GM18502 (cell line): ENCODE measurements around the gene C4orf51.

Experiments
- ATAC-seq: cut with Tn5 transposase; IDR thresholded peaks from one replicate; pipeline ENCODE4 v1.9.1; 2021; ENCODE audit warnings: mild to moderate bottlenecking; ENCODE audit not compliant: unreplicated experiment, poor library complexity

Gene C4orf51

GRCh38 chr4:145703850-145704497 lies 24.0 kb downstream of the C4orf51 start:
- no peak for ATAC-seq

- ATAC-seq: peak; percentile 8
These were observed 29.4 kb downstream of the C4orf51 start for GRCh38 chr4:145709336-145709735.

GRCh38 chr4:145709843-145710242 lies 29.9 kb downstream of the C4orf51 start:
- ATAC-seq: peak; percentile 94

DNA sequence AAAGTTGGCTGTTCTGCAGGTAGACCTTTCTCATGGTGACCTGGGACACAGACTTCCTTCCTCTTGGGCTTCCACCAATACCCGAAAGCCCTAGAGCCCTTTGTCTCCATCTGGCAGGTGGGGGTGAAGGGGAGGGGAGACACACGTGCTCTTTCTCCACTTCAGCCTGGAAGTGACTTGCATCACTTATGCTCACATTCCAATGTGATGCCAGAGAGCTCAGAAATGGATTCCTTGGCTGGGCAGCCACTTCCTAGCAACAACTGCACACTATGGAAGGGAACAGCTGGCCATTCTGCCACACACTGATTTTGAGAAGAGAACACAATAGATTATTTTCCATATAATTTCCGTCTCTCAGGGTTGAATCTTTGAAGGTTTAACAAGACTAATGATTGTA lies 36.3 kb downstream of the C4orf51 start:
- ATAC-seq: no peak

DNA sequence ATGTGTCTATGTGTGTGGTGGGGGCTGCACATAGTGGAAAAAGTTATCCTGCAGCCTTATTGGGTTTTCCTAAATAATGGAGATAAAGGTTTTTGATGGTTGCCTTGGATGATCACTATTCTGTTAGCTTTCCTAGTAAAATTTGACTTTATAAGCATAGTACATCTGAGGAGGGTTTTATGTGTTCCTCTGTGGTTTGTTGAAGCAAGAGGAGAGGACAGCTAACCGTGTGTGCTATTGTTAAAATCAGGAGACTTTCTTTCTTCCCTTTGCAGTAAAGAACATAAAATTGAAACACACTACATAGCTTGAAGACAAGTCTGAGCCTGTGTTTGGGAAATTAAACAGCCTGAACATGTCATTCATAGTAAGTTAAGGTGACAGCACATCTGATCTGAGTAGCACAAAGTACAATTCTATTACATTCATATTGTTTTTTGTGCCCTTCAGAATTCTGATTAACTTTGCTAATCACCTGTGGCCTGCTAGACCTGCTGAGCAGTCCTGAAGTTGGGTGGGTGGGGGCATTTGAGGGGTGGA lies 36.8 kb downstream of the C4orf51 start:
- no peak for ATAC-seq

GRCh38 chr4:145719752-145720624 lies 40.0 kb downstream of the C4orf51 start:
- ATAC-seq: peak; percentile 84

GRCh38 chr4:145720656-145721055 lies 40.7 kb downstream of the C4orf51 start:
- peak; percentile 45 for ATAC-seq

DNA sequence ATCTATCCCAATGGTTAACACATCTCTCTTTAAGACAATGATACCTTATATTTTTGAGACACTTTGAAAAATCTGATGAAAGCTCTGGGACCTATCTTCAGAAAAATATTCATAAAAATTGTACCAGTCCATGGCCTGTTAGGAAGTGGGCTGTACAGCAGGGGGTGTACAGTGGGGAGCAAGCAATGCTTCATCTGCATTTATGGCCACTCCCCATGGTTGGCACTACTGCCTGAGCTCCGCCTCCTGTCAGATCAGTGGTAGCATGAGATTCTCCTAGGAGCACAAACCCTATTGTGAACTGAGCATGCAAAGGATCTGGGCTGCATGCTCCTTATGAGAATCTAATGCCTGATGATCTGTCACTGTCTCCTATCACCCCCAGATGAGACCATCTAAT lies 42.6 kb downstream of the C4orf51 start:
- no peak for ATAC-seq

GRCh38 chr4:145723336-145723735 lies 43.4 kb downstream of the C4orf51 start:
- ATAC-seq: no peak

DNA sequence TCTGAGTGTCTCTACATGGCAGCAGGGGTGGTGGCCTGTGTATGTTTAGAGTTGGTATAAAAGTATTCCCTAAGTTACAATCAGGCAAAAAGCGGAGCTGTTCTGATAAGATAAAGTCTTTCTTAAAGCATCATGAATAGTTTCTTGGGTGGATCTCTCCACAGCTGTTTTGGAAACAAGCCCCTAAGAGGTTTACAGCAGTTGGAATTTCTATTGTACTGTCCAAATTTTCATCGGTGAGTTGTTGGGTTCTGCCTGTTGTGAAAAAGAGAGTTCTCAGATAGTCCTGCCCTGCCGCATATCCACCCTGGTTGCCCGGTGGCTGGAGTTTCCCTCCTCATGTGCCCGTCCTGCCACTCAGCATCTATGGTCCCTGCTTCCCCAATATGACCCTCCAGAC lies 50.1 kb downstream of the C4orf51 start:
- no peak for ATAC-seq

GRCh38 chr4:145731028-145731427 lies 51.1 kb downstream of the C4orf51 start:
- no peak for ATAC-seq

- ATAC-seq: no peak
These were observed 52.3 kb downstream of the C4orf51 start for GRCh38 chr4:145732001-145732815.

GRCh38 chr4:145732895-145733880 lies 53.2 kb downstream of the C4orf51 start:
- peak; percentile 89 for ATAC-seq

GRCh38 chr4:145734031-145734430 lies 54.1 kb downstream of the C4orf51 start:
- ATAC-seq: no peak

DNA sequence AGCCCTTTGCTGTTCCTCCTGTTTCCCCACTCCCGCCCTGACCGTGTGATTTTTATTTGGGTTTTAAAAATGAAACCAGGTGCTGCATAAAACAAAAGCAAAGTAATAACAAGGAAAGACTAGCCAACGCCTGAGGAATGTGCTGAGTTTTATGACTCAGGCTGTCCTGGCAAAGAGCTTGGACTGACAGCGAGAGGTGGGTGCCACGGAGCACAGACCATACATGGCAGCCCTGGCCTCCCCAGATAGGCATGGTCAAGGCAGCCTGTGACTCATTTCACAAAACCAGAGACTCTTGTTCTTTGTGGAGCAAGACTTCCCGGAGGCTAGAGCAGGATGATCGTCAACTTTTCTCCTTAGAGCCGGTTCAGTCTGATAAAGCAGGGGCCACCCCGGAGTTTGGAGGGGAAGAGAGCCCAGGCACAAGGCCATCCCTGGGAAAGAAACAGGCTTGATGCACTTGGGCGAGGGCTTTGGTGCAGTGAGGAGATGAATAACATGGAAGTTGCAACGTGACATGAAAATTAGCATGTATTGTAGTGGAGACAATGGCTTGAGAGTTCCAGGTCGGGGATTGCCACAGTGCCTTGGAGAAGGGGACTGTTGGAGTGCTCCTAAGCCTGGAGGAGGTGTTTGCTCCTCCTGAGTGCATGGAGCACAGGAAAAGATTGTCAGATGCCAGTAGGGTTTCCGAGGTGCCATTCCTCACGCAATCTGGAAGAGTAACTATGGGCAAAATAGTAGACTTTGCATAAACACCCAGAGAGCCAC lies 54.8 kb downstream of the C4orf51 start:
- ATAC-seq: peak; percentile 55

DNA sequence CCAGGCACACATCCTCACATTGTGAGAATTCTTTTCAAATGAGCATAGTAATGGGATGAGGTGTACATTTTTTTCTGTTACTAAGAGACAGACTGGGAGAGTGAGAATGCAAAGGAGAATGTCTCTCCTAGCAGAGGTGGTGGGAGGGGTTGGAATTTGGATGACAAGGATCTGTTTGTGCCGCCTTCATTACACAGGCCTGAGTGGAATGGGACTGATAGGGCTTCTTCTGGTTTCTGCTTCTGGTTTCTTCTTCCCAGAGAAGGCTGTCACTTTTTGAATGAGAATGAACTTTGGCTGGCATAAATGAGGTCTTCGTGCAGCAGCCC lies 55.4 kb downstream of the C4orf51 start:
- no peak for ATAC-seq

GRCh38 chr4:145735827-145736226 lies 55.9 kb downstream of the C4orf51 start:
- ATAC-seq: no peak

GRCh38 chr4:145736241-145736831 lies 56.4 kb downstream of the C4orf51 start:
- ATAC-seq: no peak
